HepG2 (cell line): ENCODE measurements around the gene DNM3. TPM values are rescaled to one million over a fixed set of nuclear protein-coding genes. Genes with fewer than 3 reads are reported as not detected.

ENCODE experiments used
- GATAD1 ChIP-seq: IDR thresholded peaks from 2 replicates; pipeline ENCODE4 v1.6.1; 2016; ENCODE audit warnings: missing genetic modification reagents, missing compliant biosample characterization
- KAT7 ChIP-seq: IDR thresholded peaks from 2 replicates; pipeline ENCODE4 v1.6.1; 2018; ENCODE audit warnings: borderline replicate concordance, missing compliant biosample characterization
- MAZ ChIP-seq, 2 experiments: sonication (generic) in 1 of 2; formaldehyde crosslinking in 1 of 2; IDR thresholded peaks; 2 replicates each; pipeline versions ENCODE4 v1.5.0 to v1.6.1; 2012 to 2020; ENCODE audit warnings: low read depth in 2 of 2, mild to moderate bottlenecking in 2 of 2, borderline replicate concordance in 1 of 2, improper control_type of control experiment in 1 of 2, low read length in 1 of 2, missing genetic modification reagents in 1 of 2, moderate library complexity in 1 of 2
- RBAK ChIP-seq: sonication (generic); formaldehyde crosslinking; IDR thresholded peaks from 2 replicates; pipeline ENCODE4 v1.5.1; 2020; ENCODE audit warnings: mild to moderate bottlenecking, missing genetic modification reagents
- RBM39 ChIP-seq: fragments of 200-400 bp; formaldehyde crosslinking; IDR thresholded peaks from one replicate; pipeline ENCODE4 v1.6.1; 2018; ENCODE audit warnings: antibody characterized with exemption, mild to moderate bottlenecking, low read depth, low read length; ENCODE audit not compliant: poor library complexity, severe bottlenecking
- TRIM24 ChIP-seq: sonication (generic); formaldehyde crosslinking; IDR thresholded peaks from 2 replicates; pipeline ENCODE4 v1.8.0; 2022; ENCODE audit warnings: mild to moderate bottlenecking, missing genetic modification reagents
- ZBTB1 ChIP-seq: sonication (generic); formaldehyde crosslinking; IDR thresholded peaks from 2 replicates; pipeline ENCODE4 v1.4.0; 2020; ENCODE audit warnings: missing genetic modification reagents, borderline replicate concordance
- ZNF207 ChIP-seq: fragments of 450-650 bp; IDR thresholded peaks from 2 replicates; pipeline ENCODE4 v1.6.1; 2016; ENCODE audit warnings: antibody characterized with exemption, borderline replicate concordance
- ZNF678 ChIP-seq: sonication (generic); formaldehyde crosslinking; IDR thresholded peaks from 2 replicates; pipeline ENCODE4 v1.4.0; 2020; ENCODE audit warnings: mild to moderate bottlenecking, missing genetic modification reagents
- ZNF879 ChIP-seq: sonication (generic); formaldehyde crosslinking; IDR thresholded peaks from 2 replicates; pipeline ENCODE4 v1.8.1; 2023; ENCODE audit warnings: missing genetic modification reagents
- polyA plus RNA-seq, 8 experiments: library from polyadenylated mRNA; depleted of rRNA in 3 of 8; stranded (reverse) in 7 of 8; unstranded in 1 of 8; fragments of >200 nt; fragmentation: Illumina TruSeq in 4 of 8; extraction: Trizol in 4 of 8; gene quantifications; 2 replicates each; pipeline versions ENCODE4 v1.2.1 to v1.2.3, GENCODE V29; 2011 to 2016; ENCODE audit warnings: low read depth in 4 of 8, missing spikeins in 1 of 8, mixed read lengths in 1 of 8; ENCODE audit not compliant: insufficient read depth in 1 of 8
- total RNA-seq, 5 experiments: library from RNA; depleted of rRNA; stranded (reverse); fragments of >200 nt; fragmentation: Illumina TruSeq; extraction: Trizol; gene quantifications; 2 replicates each; pipeline ENCODE4 v1.2.3, GENCODE V29; 2016; ENCODE audit warnings: low read depth in 1 of 5
- TF ChIP-seq, protein P1 (sequence below): IDR thresholded peaks from 2 replicates; pipeline ENCODE4 v1.6.1; 2016; ENCODE audit warnings: mild to moderate bottlenecking, missing biosample characterization, missing genetic modification reagents
- TF ChIP-seq, protein P2 (sequence below): sonication (generic); formaldehyde crosslinking; IDR thresholded peaks from 2 replicates; pipeline ENCODE4 v1.5.0; 2020; ENCODE audit warnings: missing genetic modification reagents
- TF ChIP-seq, protein P3 (sequence below): sonication (generic); formaldehyde crosslinking; IDR thresholded peaks from 2 replicates; pipeline ENCODE4 v1.8.1; 2023; ENCODE audit warnings: mild to moderate bottlenecking, missing genetic modification reagents

The DNM3 gene
- total and polyA plus RNA-seq, 2 of the 13 experiments (the other 11 are each of a cell fraction or from before 2014, with no cell fraction given), result 0.05 TPM; not detected in 1

DNA sequence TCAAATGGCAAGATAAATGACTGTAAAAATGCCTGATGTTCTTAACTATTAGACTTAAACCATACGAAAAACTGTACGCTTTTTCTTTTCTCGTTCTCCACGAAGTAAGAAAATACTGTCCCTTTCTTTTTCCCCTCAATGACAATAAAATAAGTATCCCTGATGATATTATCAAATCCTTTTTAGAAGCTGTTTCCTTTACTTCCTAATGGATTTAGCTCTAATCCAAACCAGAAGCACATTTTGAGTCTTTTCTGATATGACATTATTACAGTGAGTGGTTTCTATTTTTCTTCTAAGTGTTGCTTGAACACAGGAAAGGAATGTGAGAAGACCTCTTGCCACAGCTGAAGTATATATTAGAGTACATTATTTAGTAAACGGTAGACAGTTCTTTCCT lies 32.4 kb downstream of the DNM3 start (continued):
- no peak for TF ChIP-seq ZNF879 (CRISPR knock-in tag)
- no peak for TF ChIP-seq RBM39
- TF ChIP-seq ZBTB1 (CRISPR knock-in tag), result no peak
- TF ChIP-seq, protein P1, sequence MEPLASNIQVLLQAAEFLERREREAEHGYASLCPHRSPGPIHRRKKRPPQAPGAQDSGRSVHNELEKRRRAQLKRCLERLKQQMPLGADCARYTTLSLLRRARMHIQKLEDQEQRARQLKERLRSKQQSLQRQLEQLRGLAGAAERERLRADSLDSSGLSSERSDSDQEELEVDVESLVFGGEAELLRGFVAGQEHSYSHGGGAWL (CRISPR knock-in tag), result no peak
- no peak for TF ChIP-seq KAT7
- no peak for TF ChIP-seq RBAK
- no peak for TF ChIP-seq ZNF207
- TF ChIP-seq ZNF678 (CRISPR knock-in tag), result no peak
- no peak for TF ChIP-seq MAZ (IDR thresholded peaks at IDR 0.05; ENCODE audit: borderline replicate concordance, low read depth, low read length)
- TF ChIP-seq MAZ (CRISPR knock-in tag; IDR thresholded peaks at IDR 0.05; ENCODE audit: low read depth), result no peak
- TF ChIP-seq GATAD1 (CRISPR knock-in tag), result no peak
- TF ChIP-seq, protein P2, sequence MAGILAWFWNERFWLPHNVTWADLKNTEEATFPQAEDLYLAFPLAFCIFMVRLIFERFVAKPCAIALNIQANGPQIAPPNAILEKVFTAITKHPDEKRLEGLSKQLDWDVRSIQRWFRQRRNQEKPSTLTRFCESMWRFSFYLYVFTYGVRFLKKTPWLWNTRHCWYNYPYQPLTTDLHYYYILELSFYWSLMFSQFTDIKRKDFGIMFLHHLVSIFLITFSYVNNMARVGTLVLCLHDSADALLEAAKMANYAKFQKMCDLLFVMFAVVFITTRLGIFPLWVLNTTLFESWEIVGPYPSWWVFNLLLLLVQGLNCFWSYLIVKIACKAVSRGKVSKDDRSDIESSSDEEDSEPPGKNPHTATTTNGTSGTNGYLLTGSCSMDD (CRISPR knock-in tag), result no peak
- TF ChIP-seq, protein P3, sequence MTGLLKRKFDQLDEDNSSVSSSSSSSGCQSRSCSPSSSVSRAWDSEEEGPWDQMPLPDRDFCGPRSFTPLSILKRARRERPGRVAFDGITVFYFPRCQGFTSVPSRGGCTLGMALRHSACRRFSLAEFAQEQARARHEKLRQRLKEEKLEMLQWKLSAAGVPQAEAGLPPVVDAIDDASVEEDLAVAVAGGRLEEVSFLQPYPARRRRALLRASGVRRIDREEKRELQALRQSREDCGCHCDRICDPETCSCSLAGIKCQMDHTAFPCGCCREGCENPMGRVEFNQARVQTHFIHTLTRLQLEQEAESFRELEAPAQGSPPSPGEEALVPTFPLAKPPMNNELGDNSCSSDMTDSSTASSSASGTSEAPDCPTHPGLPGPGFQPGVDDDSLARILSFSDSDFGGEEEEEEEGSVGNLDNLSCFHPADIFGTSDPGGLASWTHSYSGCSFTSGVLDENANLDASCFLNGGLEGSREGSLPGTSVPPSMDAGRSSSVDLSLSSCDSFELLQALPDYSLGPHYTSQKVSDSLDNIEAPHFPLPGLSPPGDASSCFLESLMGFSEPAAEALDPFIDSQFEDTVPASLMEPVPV (CRISPR knock-in tag), result no peak
- no peak for TF ChIP-seq TRIM24 (CRISPR knock-in tag)
